Lung (tissue), 12 donors: Measurements from ENCODE around the gene GPATCH1. TPM values are rescaled to one million over a fixed set of nuclear protein-coding genes. Genes with fewer than 3 reads are reported as not detected.
A peak's percentile ranks its signal among the peaks of the same experiment; 100 is the strongest.

ENCODE experiments used
- ATAC-seq: fragments of 200-7000 bp; cut with Tn5 transposase; one replicate; pipeline ENCODE4 v1.9.1; 2020; ENCODE audit warnings: moderate number of reproducible peaks; ENCODE audit not compliant: insufficient read depth, low FRiP score
- DNase-seq, 3 donors: peaks; one replicate each; pipeline ENCODE4 v3.0.0-alpha.2; 2013 to 2017
- H3K27ac ChIP-seq, 2 donors: one replicate each; pipeline ENCODE4 v1.5.1; 2013; ENCODE audit warnings: mild to moderate bottlenecking in 2 of 2, moderate library complexity in 2 of 2, control low read depth in 1 of 2, inconsistent platforms in 1 of 2, low read depth in 1 of 2, low read length in 1 of 2
- H3K27me3 ChIP-seq, 3 donors: one replicate each; pipeline ENCODE4 v1.5.1; 2013; ENCODE audit warnings: low read length in 2 of 3; ENCODE audit not compliant: control insufficient read depth in 3 of 3, insufficient read depth in 3 of 3
- H3K36me3 ChIP-seq, 4 donors: one replicate each; pipeline ENCODE4 v1.5.1; 2013; ENCODE audit warnings: low read length in 4 of 4, mild to moderate bottlenecking in 1 of 4, moderate library complexity in 1 of 4; ENCODE audit not compliant: control insufficient read depth in 4 of 4, insufficient read depth in 4 of 4
- H3K4me1 ChIP-seq, 5 donors: one replicate each; pipeline ENCODE4 v1.5.1; 2013; ENCODE audit warnings: low read length in 5 of 5, mild to moderate bottlenecking in 2 of 5, moderate library complexity in 1 of 5; ENCODE audit not compliant: control insufficient read depth in 5 of 5, insufficient read depth in 5 of 5
- H3K4me3 ChIP-seq: one replicate; pipeline ENCODE4 v1.5.1; 2013; ENCODE audit warnings: mild to moderate bottlenecking, control low read depth, moderate library complexity
- H3K9ac ChIP-seq, 2 donors: one replicate each; pipeline ENCODE4 v1.5.1; 2013; ENCODE audit warnings: low read length in 2 of 2, control low read depth in 1 of 2; ENCODE audit not compliant: insufficient read depth in 1 of 2
- H3K9me3 ChIP-seq, 4 donors: one replicate each; pipeline ENCODE4 v1.5.1; 2013; ENCODE audit warnings: low read length in 3 of 4, mild to moderate bottlenecking in 1 of 4, moderate library complexity in 1 of 4; ENCODE audit not compliant: control insufficient read depth in 4 of 4, insufficient read depth in 3 of 4
- WGBS, 2 donors: extraction: QIAGEN DNeasy Blood & Tissue Kit; methylation state at CpG; one replicate each; pipeline ENCODE4 v1.1.7; 2013; 5-methylcytosine and 5-hydroxymethylcytosine counted together
- polyA plus RNA-seq, 2 donors: library from polyadenylated mRNA; stranded (reverse); fragments of 200-250 nt; gene quantifications; one replicate each; pipeline ENCODE4 v1.2.1, GENCODE V29; 2013
- total RNA-seq, 2 donors: library from RNA; depleted of rRNA in 1 of 2; stranded (reverse); fragments of >200 nt in 1 of 2; gene quantifications; one replicate each; pipeline ENCODE4 v1.2.1, GENCODE V29; 2014 to 2021
- TF ChIP-seq, protein P1 (sequence below): IDR thresholded peaks from 2 replicates; pipeline ENCODE4 v1.5.1; 2012; ENCODE audit warnings: mild to moderate bottlenecking; ENCODE audit errors: control extremely low read depth, extremely low read depth
- donor health status: control.
- donor health status: control.
- donor health status: Bipolar disorder and iron deficiency.
- donor health status: healthy.
- donor health status: DM: yes; HTN: yes; CAD: no.

GPATCH1 gene
- total and polyA plus RNA-seq, 4 donors, result 3.8 to 12.3 (median 6.0) TPM

DNA sequence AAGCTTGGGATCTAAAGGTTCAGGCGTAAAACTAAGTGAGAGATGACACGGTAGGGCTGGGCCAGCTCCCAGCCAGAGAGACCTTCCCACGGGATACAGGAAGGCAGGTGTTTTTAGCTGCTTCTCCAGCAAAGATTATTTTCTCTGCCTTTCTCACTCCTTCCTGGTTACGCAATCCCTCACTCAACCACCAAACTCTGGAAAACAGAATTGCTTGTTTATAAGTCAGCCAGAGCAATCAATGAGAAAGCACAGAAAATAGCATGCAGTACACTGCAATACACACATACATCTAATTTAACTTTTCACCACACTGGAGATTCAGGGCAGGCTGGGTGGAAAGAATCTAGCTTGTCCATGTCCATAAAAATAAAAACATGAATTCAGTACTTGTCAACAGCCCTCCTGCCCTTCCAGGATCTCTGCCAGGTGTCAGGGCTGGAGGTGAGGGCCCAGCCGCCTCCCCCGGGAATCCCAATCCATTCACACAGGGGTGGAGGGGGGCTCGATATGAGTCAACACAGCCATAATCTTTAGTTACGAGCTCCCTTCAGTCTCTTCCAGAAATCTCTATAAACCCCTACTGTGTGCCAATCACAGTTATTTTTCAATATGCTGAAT, 28.5 kb upstream of the GPATCH1 start:
- H3K27me3 ChIP-seq, result no peaks in the 10 kb centered on the region
- no peaks in the 10 kb centered on the region for H3K4me1 ChIP-seq
- no peak overlapping the region for H3K4me3 ChIP-seq
- H3K27ac ChIP-seq, result peak overlapping the region in 1 of 2 donors; percentile 49
- H3K36me3 ChIP-seq, result no peaks in the 10 kb centered on the region
- H3K9ac ChIP-seq, result no peak overlapping the region
- 57 to 71% methylated on average over 8 of the region's 8 CpGs for WGBS, 2 donors
- no peaks in the 10 kb centered on the region for H3K9me3 ChIP-seq
- ATAC-seq (peak; percentile 35), DNase-seq (peak in 1 of 3 donors; percentile 40)
- TF ChIP-seq, protein P1, sequence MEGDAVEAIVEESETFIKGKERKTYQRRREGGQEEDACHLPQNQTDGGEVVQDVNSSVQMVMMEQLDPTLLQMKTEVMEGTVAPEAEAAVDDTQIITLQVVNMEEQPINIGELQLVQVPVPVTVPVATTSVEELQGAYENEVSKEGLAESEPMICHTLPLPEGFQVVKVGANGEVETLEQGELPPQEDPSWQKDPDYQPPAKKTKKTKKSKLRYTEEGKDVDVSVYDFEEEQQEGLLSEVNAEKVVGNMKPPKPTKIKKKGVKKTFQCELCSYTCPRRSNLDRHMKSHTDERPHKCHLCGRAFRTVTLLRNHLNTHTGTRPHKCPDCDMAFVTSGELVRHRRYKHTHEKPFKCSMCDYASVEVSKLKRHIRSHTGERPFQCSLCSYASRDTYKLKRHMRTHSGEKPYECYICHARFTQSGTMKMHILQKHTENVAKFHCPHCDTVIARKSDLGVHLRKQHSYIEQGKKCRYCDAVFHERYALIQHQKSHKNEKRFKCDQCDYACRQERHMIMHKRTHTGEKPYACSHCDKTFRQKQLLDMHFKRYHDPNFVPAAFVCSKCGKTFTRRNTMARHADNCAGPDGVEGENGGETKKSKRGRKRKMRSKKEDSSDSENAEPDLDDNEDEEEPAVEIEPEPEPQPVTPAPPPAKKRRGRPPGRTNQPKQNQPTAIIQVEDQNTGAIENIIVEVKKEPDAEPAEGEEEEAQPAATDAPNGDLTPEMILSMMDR, result no peak

DNA sequence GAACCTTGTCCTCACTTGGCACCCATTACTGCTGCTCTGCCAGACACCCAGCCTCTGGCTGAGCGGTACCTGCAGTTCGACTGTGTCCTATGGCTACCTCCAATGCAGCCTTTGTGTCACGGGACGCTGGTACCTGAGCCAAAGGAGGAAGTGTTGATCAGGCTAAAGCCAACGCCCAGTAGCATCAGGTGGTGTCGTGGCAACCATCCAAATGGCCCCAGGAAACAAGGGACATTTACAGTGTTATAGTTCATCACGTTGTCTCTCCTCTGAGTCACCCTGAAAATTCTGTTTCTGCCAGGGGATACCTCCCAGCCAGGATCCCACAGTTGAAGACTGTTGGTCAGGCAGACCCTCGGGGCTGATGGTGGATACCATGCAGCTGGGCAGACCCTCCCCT, 26.4 kb upstream of the GPATCH1 start:
- no peak overlapping the region for H3K9ac ChIP-seq
- H3K4me3 ChIP-seq, result no peak overlapping the region
- no peaks in the 10 kb centered on the region for H3K4me1 ChIP-seq
- no peaks in the 10 kb centered on the region for H3K27me3 ChIP-seq
- TF ChIP-seq, protein P1, result no peak
- H3K27ac ChIP-seq, result no peak overlapping the region
- no peak for ATAC-seq
- H3K36me3 ChIP-seq, result no peaks in the 10 kb centered on the region
- WGBS, 2 donors, result 80 to 84% methylated on average over 8 of the region's 8 CpGs
- no peaks in the 10 kb centered on the region for H3K9me3 ChIP-seq
- no peak for DNase-seq

DNA sequence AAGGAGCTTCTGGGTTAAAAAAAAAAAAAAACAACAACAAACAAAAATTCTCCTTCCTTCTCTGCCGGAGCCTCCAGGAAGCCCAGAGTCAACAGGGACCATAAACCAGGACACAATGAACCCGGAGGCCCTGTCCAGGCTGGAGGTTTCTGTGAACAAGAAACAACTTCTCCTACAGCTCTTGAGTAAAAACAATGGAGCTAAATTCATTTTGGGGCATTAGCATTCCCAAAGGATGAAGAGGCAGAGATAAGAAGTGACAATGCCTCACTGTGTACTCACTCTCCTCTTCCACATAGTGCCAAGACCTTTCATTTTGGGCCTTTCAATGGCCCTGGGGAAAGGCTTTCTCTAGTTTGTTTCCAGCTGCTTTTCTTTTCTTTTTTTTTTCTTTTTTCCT, 25.3 kb upstream of the GPATCH1 start:
- ATAC-seq, result no peak
- H3K4me1 ChIP-seq, result no peaks in the 10 kb centered on the region
- no peak for DNase-seq
- H3K27ac ChIP-seq, result no peak overlapping the region
- no peaks in the 10 kb centered on the region for H3K9me3 ChIP-seq
- H3K36me3 ChIP-seq, result no peaks in the 10 kb centered on the region
- TF ChIP-seq, protein P1, result no peak
- no peak overlapping the region for H3K9ac ChIP-seq
- 14 to 34% methylated on average over 2 of the region's 2 CpGs for WGBS, 2 donors
- H3K27me3 ChIP-seq, result no peaks in the 10 kb centered on the region
- no peak overlapping the region for H3K4me3 ChIP-seq

DNA sequence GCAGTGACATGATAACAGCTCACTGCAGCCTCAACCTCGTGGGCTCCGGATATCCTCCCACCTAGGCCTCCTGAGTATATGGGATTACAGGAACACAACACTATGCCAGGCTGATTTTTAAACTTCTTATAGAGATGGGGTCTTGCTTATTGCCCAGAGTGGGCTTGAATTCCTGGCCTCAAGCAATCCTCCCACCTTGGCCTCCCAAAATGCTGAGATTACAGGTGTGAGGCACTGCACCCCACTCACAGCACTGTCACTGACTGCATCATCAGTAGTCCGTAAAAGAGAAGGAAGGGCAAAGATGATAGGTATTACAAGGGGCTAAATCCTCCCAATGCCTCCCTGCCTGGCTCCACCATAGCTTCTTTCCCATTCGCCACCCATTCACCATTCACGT, 20.4 kb upstream of the GPATCH1 start:
- H3K4me3 ChIP-seq, result no peak overlapping the region
- TF ChIP-seq, protein P1, result no peak

More for the DNA sequence above, 20.4 kb upstream of the GPATCH1 start:
- DNase-seq (no peak), ATAC-seq (no peak)
- Histone ChIP-seq H3K4me1 (peaks cover 0 to 2% (median 0%) of the 10 kb centered on the region in 5 donors), H3K9ac (no peak overlapping the region), H3K36me3 (no peaks in the 10 kb centered on the region), H3K9me3 (no peaks in the 10 kb centered on the region), H3K27ac (no peak overlapping the region), H3K27me3 (peaks cover 0 to 13% (median 10%) of the 10 kb centered on the region in 3 donors)
- WGBS, 2 donors, result 84 to 86% methylated on average over 5 of the region's 5 CpGs
